ACC112 (cell line): ENCODE data around the gene SPC25.
"Not testable (repeated sequence)": the region's sequence is repeated elsewhere in the genome, so short reads cannot be mapped to it uniquely, and the experiment has no call there.

ENCODE experiments used
- H2AFZ ChIP-seq: fragments of 200-600 bp; sonication (generic); one replicate; pipeline ENCODE4 v1.6.0; 2017; ENCODE audit warnings: antibody characterized with exemption, low read length; ENCODE audit not compliant: unreplicated experiment
- H3K27ac ChIP-seq: fragments of 200-600 bp; sonication (generic); 2 replicates; pipeline ENCODE4 v1.5.1; 2014; ENCODE audit warnings: low read depth, mild to moderate bottlenecking, antibody characterized with exemption, low read length, moderate library complexity
- H3K27me3 ChIP-seq: fragments of 200-600 bp; sonication (generic); 2 replicates; pipeline ENCODE4 v1.6.1; 2014; ENCODE audit warnings: mild to moderate bottlenecking, antibody characterized with exemption, low read length, moderate library complexity, mixed read lengths; ENCODE audit not compliant: insufficient read depth
- H3K36me3 ChIP-seq: fragments of 200-600 bp; sonication (generic); 2 replicates; pipeline ENCODE4 v1.6.1; 2016; ENCODE audit warnings: mild to moderate bottlenecking, antibody characterized with exemption, low read length, moderate library complexity, mixed read lengths; ENCODE audit not compliant: insufficient read depth
- H3K4me1 ChIP-seq: fragments of 200-600 bp; sonication (generic); one replicate; pipeline ENCODE4 v1.6.1; 2016; ENCODE audit warnings: low read length, mixed read lengths; ENCODE audit not compliant: insufficient read depth, unreplicated experiment, control insufficient read depth
- H3K4me3 ChIP-seq: fragments of 200-600 bp; sonication (generic); 2 replicates; pipeline ENCODE4 v1.5.1; 2014; ENCODE audit warnings: mild to moderate bottlenecking, low read depth, low read length
- H3K79me2 ChIP-seq: fragments of 200-600 bp; sonication (generic); one replicate; pipeline ENCODE4 v1.6.0; 2016; ENCODE audit warnings: low read length; ENCODE audit not compliant: control insufficient read depth, unreplicated experiment, insufficient read depth

Gene SPC25

DNA sequence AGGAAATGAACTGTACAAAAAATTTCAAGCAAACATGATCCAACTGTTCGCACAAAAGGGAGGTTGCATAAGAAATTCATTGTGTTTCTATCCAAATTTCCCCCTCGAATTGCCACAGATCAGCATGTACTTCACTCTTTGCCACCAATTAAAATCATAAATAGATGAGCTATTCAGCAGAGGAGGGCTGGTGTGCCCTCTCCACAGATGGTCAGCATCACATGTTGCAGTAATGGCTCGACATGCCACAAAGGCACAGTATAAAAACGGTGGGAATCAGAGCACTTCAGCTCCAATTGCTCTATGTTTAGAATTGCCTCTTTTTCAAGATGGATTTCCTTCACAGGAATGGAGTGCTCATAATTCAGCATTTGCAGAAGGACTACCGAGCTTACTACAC lies 10.8 kb upstream of the SPC25 start, which contains the start of gene G6PC2:
Gene G6PC2, plus strand, starts transcription at position 289 of the 400 bp plus-strand sequence. Its CDS starts 41 bp downstream, at position 330.
- no peaks in the 10 kb centered on the region for H3K4me1 ChIP-seq
- H3K79me2 ChIP-seq: no peaks in the 10 kb centered on the region
- H2AFZ ChIP-seq: no peak within 1 kb of the TSS
- H3K27ac ChIP-seq: no peak within 1 kb of the TSS
- H3K36me3 ChIP-seq: no peaks in the 10 kb centered on the region
- H3K27me3 ChIP-seq: peaks cover 42% of the 10 kb centered on the region
- no peak within 1 kb of the TSS for H3K4me3 ChIP-seq

GRCh38 chr2:168897449-168897848 lies 7.2 kb upstream of the SPC25 start:
- Histone ChIP-seq H3K4me3 (no peak overlapping the region), H3K4me1 (no peaks in the 10 kb centered on the region), H3K36me3 (no peaks in the 10 kb centered on the region), H3K79me2 (no peaks in the 10 kb centered on the region), H3K27ac (no peak overlapping the region), H3K27me3 (peaks cover 17% of the 10 kb centered on the region), H2AFZ (no peak overlapping the region)

DNA sequence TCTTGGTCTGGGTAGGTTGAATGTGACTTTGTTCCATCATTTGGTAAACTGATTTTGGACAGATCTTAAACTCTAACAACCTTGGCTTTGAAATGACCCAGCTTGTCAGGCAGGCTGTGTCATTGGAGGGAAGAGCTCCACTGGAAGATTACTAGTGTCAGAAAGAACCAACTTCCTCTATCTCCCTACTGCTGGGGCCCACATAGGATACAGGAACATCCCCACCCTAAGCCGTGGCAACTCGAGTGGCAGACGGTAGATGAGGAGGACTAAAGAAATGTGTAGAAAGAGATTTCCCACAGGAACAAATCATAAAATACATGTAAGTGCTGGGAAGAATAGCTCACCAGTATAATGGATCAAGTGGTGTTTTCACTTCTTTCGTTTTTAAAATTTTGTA lies 6.6 kb upstream of the SPC25 start:
- Histone ChIP-seq H3K36me3 (no peaks in the 10 kb centered on the region), H3K4me1 (no peaks in the 10 kb centered on the region), H3K4me3 (no peak overlapping the region), H3K79me2 (no peaks in the 10 kb centered on the region), H3K27me3 (peaks cover 22% of the 10 kb centered on the region), H3K27ac (no peak overlapping the region), H2AFZ (no peak overlapping the region)

DNA sequence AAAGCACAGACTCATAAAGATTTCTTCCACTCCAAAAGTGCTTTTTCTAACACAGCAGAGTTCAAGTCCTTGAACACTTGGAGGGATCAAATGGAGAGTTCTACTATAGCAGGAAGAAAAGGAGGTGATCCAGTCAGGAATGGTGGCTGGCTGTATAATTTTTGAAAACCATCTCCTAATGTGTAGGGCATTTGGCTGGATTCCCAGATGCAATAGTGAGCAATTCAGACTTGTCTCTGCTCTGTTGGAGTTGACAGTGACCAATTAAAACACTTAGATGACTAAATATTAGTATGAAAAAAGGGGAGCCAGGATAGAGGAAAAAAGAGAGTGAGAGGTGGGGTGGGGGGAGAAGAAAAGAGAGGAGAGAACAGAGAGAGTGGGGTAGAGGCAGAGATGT lies 5.5 kb upstream of the SPC25 start:
- no peak overlapping the region for H3K4me3 ChIP-seq
- H3K27ac ChIP-seq: no peak overlapping the region
- H3K27me3 ChIP-seq: peaks cover 21% of the 10 kb centered on the region
- no peaks in the 10 kb centered on the region for H3K4me1 ChIP-seq
- no peaks in the 10 kb centered on the region for H3K36me3 ChIP-seq
- no peaks in the 10 kb centered on the region for H3K79me2 ChIP-seq
- H2AFZ ChIP-seq: no peak overlapping the region

GRCh38 chr2:168894720-168895119 lies 4.5 kb upstream of the SPC25 start:
- H3K27ac ChIP-seq: no peak overlapping the region
- H3K79me2 ChIP-seq: peaks cover 4% of the 10 kb centered on the region
- H2AFZ ChIP-seq: no peak overlapping the region
- no peak overlapping the region for H3K4me3 ChIP-seq
- H3K36me3 ChIP-seq: no peaks in the 10 kb centered on the region
- no peaks in the 10 kb centered on the region for H3K4me1 ChIP-seq
- H3K27me3 ChIP-seq: peaks cover 15% of the 10 kb centered on the region; the same call in 1 of the 2 replicates

- H3K79me2 ChIP-seq: peaks cover 11% of the 10 kb centered on the region
- H2AFZ ChIP-seq: no peak overlapping the region
- no peak overlapping the region for H3K4me3 ChIP-seq
- no peaks in the 10 kb centered on the region for H3K36me3 ChIP-seq
- H3K27ac ChIP-seq: no peak overlapping the region
- peaks cover 5% of the 10 kb centered on the region for H3K4me1 ChIP-seq
- H3K27me3 ChIP-seq: peaks cover 12% of the 10 kb centered on the region; the same call in 1 of the 2 replicates
Measured at GRCh38 chr2:168894101-168894500, 3.9 kb upstream of the SPC25 start.

DNA sequence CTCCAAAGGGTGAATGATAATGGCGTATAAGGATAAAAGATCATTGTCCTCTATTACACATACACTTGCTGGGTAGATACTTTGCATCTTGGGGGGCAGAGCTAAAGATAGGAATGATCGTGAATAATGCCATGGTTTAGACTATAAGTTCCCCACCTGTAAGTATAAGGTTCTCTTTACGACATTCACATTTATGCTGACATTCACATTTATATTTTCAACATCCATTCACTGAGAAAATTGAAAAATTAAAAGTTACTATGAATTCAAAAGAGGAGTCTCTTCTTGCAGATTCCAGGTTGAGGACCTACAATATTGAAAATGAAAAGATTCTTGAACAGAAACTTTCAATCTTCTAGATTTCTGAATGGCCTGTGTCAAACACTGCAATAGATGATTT lies 2.1 kb upstream of the SPC25 start:
- Histone ChIP-seq H3K36me3 (peaks cover 5% of the 10 kb centered on the region; the same call in 1 of the 2 replicates), H3K27me3 (peaks cover 9% of the 10 kb centered on the region; the same call in 1 of the 2 replicates), H3K79me2 (peaks cover 12% of the 10 kb centered on the region), H2AFZ (no peak overlapping the region), H3K4me3 (no peak overlapping the region), H3K27ac (no peak overlapping the region), H3K4me1 (peaks cover 6% of the 10 kb centered on the region)

- H2AFZ ChIP-seq: peak overlapping the region; percentile 94
- no peak overlapping the region for H3K27ac ChIP-seq
- H3K4me1 ChIP-seq: peaks cover 6% of the 10 kb centered on the region
Measured at GRCh38 chr2:168889635-168890005, 610 bp downstream of the SPC25 start.

GRCh38 chr2:168884975-168885374 lies 5.3 kb downstream of the SPC25 start:
- peaks cover 6% of the 10 kb centered on the region for H3K4me1 ChIP-seq
- H3K79me2 ChIP-seq: peaks cover 18% of the 10 kb centered on the region
- no peak overlapping the region for H3K27ac ChIP-seq
- peaks cover 6% of the 10 kb centered on the region; the same call in 1 of the 2 replicates for H3K36me3 ChIP-seq
- no peaks in the 10 kb centered on the region for H3K27me3 ChIP-seq
- no peak overlapping the region for H2AFZ ChIP-seq
- H3K4me3 ChIP-seq: no peak overlapping the region

More at GRCh38 chr2:168889635-168890005, 610 bp downstream of the SPC25 start:
- H3K4me3 ChIP-seq: peak overlapping the region; percentile 89
- H3K36me3 ChIP-seq: peaks cover 6% of the 10 kb centered on the region; the same call in 1 of the 2 replicates
- peaks cover 12% of the 10 kb centered on the region for H3K79me2 ChIP-seq
- H3K27me3 ChIP-seq: peaks cover 9% of the 10 kb centered on the region; the same call in 1 of the 2 replicates

DNA sequence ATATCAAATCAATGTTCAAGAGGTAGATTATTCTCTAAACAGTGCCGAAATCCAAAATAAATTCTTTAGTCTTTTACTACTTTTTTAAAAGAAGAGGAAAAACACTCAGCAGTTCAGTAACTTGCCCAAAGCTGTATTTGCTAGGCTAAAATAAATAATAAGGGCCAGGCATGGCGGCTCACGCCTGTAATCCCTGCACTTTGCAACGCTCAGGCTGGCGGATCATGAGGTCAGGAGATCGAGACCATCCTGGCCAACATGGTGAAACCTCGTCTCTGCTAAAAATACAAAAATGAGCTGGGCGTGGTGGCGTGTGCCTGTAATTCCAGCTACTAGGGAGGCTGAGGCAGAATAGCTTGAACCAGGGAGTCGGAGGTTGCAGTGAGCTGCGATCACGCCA lies 8.1 kb downstream of the SPC25 start:
- not testable (repeated sequence) for H3K4me1 ChIP-seq, H3K36me3 ChIP-seq, H2AFZ ChIP-seq, H3K27me3 ChIP-seq, H3K79me2 ChIP-seq, H3K4me3 ChIP-seq, H3K27ac ChIP-seq

DNA sequence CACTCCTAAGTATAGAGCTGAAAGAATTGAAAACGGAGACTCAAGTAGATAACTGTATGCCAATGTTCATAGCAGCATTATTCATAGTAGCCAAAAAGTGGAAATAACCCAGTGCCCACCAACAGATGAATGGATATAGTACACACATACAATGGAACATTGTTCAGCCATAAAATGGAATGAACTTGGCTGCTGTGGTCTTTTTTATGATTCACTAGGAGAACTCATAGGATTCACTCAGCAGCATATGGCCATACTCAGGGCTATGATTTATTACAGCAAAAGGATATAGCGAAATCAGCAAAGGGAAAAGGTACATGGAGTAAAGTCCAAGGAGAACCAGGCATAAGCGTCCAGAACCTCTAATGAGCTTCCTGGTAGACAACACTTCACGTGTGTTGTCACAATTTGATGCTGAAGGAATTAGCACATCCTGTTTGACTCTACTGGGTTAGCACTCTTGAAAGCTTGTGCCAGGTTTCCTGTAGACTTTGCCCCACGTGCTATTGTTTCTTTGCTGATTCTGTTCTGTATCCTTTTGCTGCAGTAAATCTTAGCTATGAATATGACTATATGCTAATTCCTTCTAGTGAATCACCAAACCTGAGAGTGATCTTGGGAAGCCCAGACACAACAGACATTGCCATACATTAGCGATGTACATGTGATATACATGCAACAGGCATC lies 15.7 kb downstream of the SPC25 start:
- Histone ChIP-seq H3K36me3 (peaks cover 15% of the 10 kb centered on the region; the same call in 1 of the 2 replicates), H3K4me3 (no peak overlapping the region), H3K79me2 (no peaks in the 10 kb centered on the region), H3K27ac (no peak overlapping the region), H3K4me1 (no peaks in the 10 kb centered on the region), H2AFZ (no peak overlapping the region), H3K27me3 (no peaks in the 10 kb centered on the region)
